OCI-LY1 (cell line): Measurements from ENCODE around the gene IPO4.
A peak's percentile ranks its signal among the peaks of the same experiment; 100 is the strongest.

Source experiments
- H2AFZ ChIP-seq: fragments of 200-600 bp; sonication (generic), shearing (Covaris generic); 2 replicates; pipeline ENCODE4 v1.6.0; 2014; ENCODE audit warnings: antibody characterized with exemption, mild to moderate bottlenecking, low read length
- H3F3A ChIP-seq: fragments of 200-600 bp; sonication (generic), shearing (Covaris generic); 2 replicates; pipeline ENCODE4 v1.6.0; 2014; ENCODE audit warnings: mild to moderate bottlenecking, antibody characterized with exemption, low read length, moderate library complexity; ENCODE audit not compliant: insufficient read depth
- H3K27ac ChIP-seq: fragments of 200-600 bp; sonication (generic); 2 replicates; pipeline ENCODE4 v1.5.1; 2014; ENCODE audit warnings: low read length, mixed run types, mild to moderate bottlenecking, low read depth; ENCODE audit not compliant: poor library complexity, severe bottlenecking
- H3K27me3 ChIP-seq: fragments of 200-600 bp; sonication (generic); 2 replicates; pipeline ENCODE4 v1.6.0; 2014; ENCODE audit warnings: antibody characterized with exemption, mild to moderate bottlenecking, low read length, moderate library complexity; ENCODE audit not compliant: insufficient read depth
- H3K36me3 ChIP-seq: fragments of 200-600 bp; sonication (generic); 2 replicates; pipeline ENCODE4 v1.6.1; 2014; ENCODE audit warnings: mild to moderate bottlenecking, antibody characterized with exemption, low read length, moderate library complexity, mixed read lengths; ENCODE audit not compliant: insufficient read depth
- H3K4me1 ChIP-seq: fragments of 200-600 bp; sonication (generic); 2 replicates; pipeline ENCODE4 v1.5.1; 2014; ENCODE audit warnings: mild to moderate bottlenecking, low read length, moderate library complexity; ENCODE audit not compliant: insufficient read depth, severe bottlenecking
- H3K4me2 ChIP-seq: fragments of 200-600 bp; sonication (generic), shearing (Covaris generic); 2 replicates; pipeline ENCODE4 v1.6.1; 2014; ENCODE audit warnings: low read length
- H3K4me3 ChIP-seq: fragments of 200-600 bp; sonication (generic); 2 replicates; pipeline ENCODE4 v1.5.1; 2014; ENCODE audit warnings: low read length, low read depth, mild to moderate bottlenecking, mixed read lengths; ENCODE audit not compliant: poor library complexity, severe bottlenecking
- H3K79me2 ChIP-seq: fragments of 200-600 bp; shearing (Covaris generic); 2 replicates; pipeline ENCODE4 v1.6.1; 2016; ENCODE audit warnings: mixed run types, low read length, mixed read lengths; ENCODE audit not compliant: insufficient read depth
- H3K9ac ChIP-seq: fragments of 200-600 bp; sonication (generic), shearing (Covaris generic); 2 replicates; pipeline ENCODE4 v1.6.1; 2014; ENCODE audit warnings: mild to moderate bottlenecking, low read length, mixed read lengths
- H3K9me2 ChIP-seq: fragments of 200-600 bp; sonication (generic), shearing (Covaris generic); 2 replicates; pipeline ENCODE4 v1.6.1; 2014; ENCODE audit warnings: low read depth, mild to moderate bottlenecking, low read length, mixed read lengths
- H3K9me3 ChIP-seq: fragments of 200-600 bp; shearing (Covaris generic); 2 replicates; pipeline ENCODE4 v1.6.1; 2014; ENCODE audit warnings: low read length, mixed read lengths
- H4K20me1 ChIP-seq: fragments of 200-600 bp; sonication (generic), shearing (Covaris generic); 2 replicates; pipeline ENCODE4 v1.6.0; 2016; ENCODE audit warnings: mild to moderate bottlenecking, low read length; ENCODE audit not compliant: insufficient read depth
- EZH2 ChIP-seq: fragments of 200-600 bp; sonication (generic), shearing (Covaris generic); IDR thresholded peaks from 2 replicates; pipeline ENCODE4 v1.8.0; 2017; ENCODE audit warnings: borderline replicate concordance, mixed run types, mild to moderate bottlenecking, antibody characterized with exemption, low read length, moderate library complexity, mixed read lengths
- TF ChIP-seq, protein P1 (sequence below): fragments of 200-600 bp; sonication (generic), shearing (Covaris generic); IDR thresholded peaks from 2 replicates; pipeline ENCODE4 v1.5.1; 2017; ENCODE audit warnings: mild to moderate bottlenecking, antibody characterized with exemption, low read length, moderate library complexity, mixed read lengths

The IPO4 gene

DNA sequence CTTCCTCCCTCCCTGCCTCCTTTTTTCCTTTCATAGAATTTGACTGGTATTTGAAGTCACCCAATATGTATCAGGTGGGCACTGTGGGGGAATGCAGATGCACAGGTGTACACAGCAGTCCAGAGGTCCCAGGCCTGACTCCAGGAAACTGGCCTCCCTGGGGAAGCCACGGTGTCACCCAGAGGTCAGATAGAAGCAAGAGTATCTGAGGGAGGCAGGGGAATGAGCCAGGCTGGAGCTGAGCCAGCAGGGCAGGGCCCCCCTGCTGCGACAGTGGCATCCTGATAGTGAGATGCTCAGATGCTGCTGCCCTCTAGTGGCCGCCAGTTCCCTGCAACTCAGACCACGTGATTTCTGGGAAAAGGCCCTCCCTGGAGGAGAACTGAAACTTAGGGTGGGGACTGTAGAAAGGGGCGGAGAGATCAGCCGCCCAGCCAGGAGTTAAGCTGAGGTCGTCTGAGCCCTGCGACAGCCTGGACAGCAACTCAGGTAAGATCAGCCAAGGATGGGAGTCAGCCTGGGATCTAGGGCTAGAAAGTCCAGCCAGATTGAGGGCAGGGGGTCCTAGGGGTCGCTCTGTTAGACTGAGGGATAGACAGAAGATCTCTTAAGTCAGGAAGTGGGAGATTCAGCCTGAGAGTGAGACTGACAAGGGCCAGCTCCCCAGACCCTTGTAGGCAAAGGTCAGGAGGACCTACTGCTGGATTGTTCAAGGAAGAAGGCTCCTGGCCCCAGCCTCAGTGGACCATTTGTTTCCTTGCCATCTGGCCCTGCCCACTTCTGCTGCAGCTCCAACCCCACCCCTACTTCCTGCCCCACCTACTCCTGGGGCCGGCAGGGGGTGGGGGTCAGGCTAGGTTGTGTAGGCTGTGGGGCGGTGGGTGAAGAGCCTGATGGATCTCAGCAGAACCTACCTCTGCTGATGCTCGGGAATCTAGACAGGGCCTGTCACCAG lies 27.5 kb downstream of the IPO4 start, which contains the start of gene IRF9:
TSS of gene IRF9 (plus strand) at position 416 of the 955 bp plus-strand sequence. CDS start 880 bp downstream, outside the sequence.
- Histone ChIP-seq H3F3A (no peaks in the 10 kb centered on the region), H3K9me2 (no peaks in the 10 kb centered on the region), H4K20me1 (no peaks in the 10 kb centered on the region), H2AFZ (no peak within 1 kb of the TSS), H3K4me1 (peaks cover 17% of the 10 kb centered on the region), H3K9ac (peak within 1 kb of the TSS; percentile 76), H3K9me3 (no peaks in the 10 kb centered on the region), H3K4me3 (peak within 1 kb of the TSS; percentile 65), H3K4me2 (peak within 1 kb of the TSS; percentile 81), H3K27ac (peak within 1 kb of the TSS; percentile 70), H3K27me3 (no peaks in the 10 kb centered on the region), H3K79me2 (no peaks in the 10 kb centered on the region), H3K36me3 (peaks cover 67% of the 10 kb centered on the region)
- TF ChIP-seq, protein P1, sequence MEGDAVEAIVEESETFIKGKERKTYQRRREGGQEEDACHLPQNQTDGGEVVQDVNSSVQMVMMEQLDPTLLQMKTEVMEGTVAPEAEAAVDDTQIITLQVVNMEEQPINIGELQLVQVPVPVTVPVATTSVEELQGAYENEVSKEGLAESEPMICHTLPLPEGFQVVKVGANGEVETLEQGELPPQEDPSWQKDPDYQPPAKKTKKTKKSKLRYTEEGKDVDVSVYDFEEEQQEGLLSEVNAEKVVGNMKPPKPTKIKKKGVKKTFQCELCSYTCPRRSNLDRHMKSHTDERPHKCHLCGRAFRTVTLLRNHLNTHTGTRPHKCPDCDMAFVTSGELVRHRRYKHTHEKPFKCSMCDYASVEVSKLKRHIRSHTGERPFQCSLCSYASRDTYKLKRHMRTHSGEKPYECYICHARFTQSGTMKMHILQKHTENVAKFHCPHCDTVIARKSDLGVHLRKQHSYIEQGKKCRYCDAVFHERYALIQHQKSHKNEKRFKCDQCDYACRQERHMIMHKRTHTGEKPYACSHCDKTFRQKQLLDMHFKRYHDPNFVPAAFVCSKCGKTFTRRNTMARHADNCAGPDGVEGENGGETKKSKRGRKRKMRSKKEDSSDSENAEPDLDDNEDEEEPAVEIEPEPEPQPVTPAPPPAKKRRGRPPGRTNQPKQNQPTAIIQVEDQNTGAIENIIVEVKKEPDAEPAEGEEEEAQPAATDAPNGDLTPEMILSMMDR: peak; percentile 94
- TF ChIP-seq EZH2: no peak

DNA sequence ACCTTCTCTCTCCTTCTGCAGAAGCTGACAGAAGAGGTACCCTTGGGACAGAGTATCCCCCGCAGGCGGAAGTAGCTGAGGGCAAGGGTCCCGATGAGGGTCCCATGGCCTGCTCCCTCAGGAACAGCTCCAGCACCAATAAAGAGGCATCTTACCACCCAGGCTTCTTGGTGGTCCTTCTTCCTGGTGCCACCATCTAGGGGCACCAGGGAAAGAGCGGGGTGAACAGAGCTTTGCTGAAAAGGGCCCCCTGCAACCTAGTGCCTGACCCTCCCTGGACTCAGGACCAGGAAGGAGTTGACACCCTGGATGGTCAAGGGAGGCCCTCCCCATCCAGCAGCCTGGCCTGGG lies 28.1 kb downstream of the IPO4 start:
- Histone ChIP-seq H3K9ac (no peak overlapping the region; the same call in 1 of the 2 replicates), H3K4me3 (no peak overlapping the region), H3K4me1 (peaks cover 17% of the 10 kb centered on the region), H3K9me3 (no peaks in the 10 kb centered on the region), H3K27me3 (no peaks in the 10 kb centered on the region), H3F3A (no peaks in the 10 kb centered on the region), H2AFZ (no peak overlapping the region), H3K4me2 (no peak overlapping the region), H3K27ac (peak overlapping the region; percentile 29), H3K9me2 (no peaks in the 10 kb centered on the region), H4K20me1 (no peaks in the 10 kb centered on the region), H3K79me2 (no peaks in the 10 kb centered on the region), H3K36me3 (peaks cover 67% of the 10 kb centered on the region)
- TF ChIP-seq EZH2: no peak
- TF ChIP-seq, protein P1: no peak

DNA sequence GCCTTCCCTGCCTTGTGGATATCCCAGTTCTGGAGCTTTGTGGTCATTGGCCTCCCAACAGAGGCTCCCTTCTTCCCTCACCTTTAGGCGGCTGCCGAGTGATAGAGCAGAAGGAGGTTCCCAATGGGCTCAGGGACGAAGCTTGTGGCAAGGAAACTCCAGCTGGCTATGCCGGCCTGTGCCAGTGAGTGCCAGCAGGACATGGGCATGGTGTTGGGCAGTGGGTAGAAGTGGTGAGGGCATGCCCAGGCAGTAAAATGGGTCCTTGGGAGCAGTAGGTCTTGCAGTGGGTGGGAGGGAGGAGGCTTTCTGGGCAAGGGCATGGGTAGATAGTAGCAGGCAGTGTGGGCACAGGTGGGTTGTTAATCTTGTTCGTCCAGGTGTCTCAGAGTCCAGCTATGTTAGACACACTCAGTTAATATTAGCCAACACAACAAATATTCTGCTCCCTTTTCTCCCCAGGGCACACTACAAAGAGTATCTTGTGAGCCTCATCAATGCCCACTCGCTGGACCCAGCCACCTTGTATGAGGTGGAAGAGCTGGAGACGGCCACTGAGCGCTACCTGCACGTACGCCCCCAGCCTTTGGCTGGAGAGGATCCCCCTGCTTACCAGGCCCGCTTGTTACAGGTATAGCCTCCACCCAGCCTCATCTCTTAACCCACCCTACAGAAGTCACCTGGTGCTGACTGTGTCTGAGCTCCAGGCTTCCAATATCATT lies 28.7 kb downstream of the IPO4 start:
- H3K4me1 ChIP-seq: peaks cover 17% of the 10 kb centered on the region
- no peak overlapping the region for H3K9ac ChIP-seq
- H3K4me3 ChIP-seq: no peak overlapping the region
- no peaks in the 10 kb centered on the region for H4K20me1 ChIP-seq
- H3K79me2 ChIP-seq: no peaks in the 10 kb centered on the region
- H3F3A ChIP-seq: no peaks in the 10 kb centered on the region
- H3K4me2 ChIP-seq: no peak overlapping the region
- no peaks in the 10 kb centered on the region for H3K27me3 ChIP-seq
- no peak overlapping the region for H3K27ac ChIP-seq
- no peaks in the 10 kb centered on the region for H3K9me2 ChIP-seq
- H2AFZ ChIP-seq: no peak overlapping the region
- no peaks in the 10 kb centered on the region for H3K9me3 ChIP-seq
- no peak for TF ChIP-seq EZH2
- H3K36me3 ChIP-seq: peaks cover 67% of the 10 kb centered on the region
